ENCODE data around the gene AASDH. TPM values are rescaled to one million over a fixed set of nuclear protein-coding genes. Genes with fewer than 3 reads are reported as not detected.

Gene AASDH
- total RNA-seq, 2 donors from 2014 or later: 12.8 to 18.5 TPM

DNA sequence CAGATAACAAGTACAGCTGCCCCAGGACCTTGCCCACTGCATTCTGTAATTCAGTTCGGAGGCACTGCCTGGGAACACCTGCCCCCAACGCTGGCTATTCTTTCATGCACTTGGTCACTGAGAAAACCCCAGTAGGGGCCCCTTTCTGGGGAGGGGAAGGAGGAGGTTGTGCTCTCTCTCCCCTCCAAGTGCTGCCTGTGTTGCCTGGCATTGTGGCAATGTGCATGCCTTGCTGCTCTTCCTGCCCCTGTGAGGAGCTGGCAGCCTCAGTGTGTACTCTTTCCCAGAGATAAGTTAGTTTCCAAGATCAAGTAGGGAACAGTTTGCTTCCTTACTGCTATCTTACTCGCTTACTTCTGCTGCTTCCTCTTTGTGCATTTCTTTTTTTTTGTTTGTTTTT lies 90.8 kb downstream of the AASDH start:
- 37% methylated on average over 3 of the region's 3 CpGs for WGBS
- no peak overlapping the region for H3K4me3 ChIP-seq
- intact Hi-C loops (cut with DNase I): no loop called here
- H3K36me3 ChIP-seq: no peaks in the 10 kb centered on the region
- TF ChIP-seq POLR2AphosphoS5 (IDR thresholded peaks at IDR 0.05) (no peak), POLR2A (IDR thresholded peaks at IDR 0.05) (no peak)
- TF ChIP-seq, protein P1, sequence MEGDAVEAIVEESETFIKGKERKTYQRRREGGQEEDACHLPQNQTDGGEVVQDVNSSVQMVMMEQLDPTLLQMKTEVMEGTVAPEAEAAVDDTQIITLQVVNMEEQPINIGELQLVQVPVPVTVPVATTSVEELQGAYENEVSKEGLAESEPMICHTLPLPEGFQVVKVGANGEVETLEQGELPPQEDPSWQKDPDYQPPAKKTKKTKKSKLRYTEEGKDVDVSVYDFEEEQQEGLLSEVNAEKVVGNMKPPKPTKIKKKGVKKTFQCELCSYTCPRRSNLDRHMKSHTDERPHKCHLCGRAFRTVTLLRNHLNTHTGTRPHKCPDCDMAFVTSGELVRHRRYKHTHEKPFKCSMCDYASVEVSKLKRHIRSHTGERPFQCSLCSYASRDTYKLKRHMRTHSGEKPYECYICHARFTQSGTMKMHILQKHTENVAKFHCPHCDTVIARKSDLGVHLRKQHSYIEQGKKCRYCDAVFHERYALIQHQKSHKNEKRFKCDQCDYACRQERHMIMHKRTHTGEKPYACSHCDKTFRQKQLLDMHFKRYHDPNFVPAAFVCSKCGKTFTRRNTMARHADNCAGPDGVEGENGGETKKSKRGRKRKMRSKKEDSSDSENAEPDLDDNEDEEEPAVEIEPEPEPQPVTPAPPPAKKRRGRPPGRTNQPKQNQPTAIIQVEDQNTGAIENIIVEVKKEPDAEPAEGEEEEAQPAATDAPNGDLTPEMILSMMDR (IDR thresholded peaks at IDR 0.05): no peak
- H3K9me3 ChIP-seq: no peaks in the 10 kb centered on the region
- no peak for DNase-seq (ENCODE audit: low spot score)
- H3K4me1 ChIP-seq (replicated peaks): no peaks in the 10 kb centered on the region
- no peaks in the 10 kb centered on the region for H3K27me3 ChIP-seq (replicated peaks; ENCODE audit: insufficient read depth)
- H3K27ac ChIP-seq: no peak overlapping the region

DNA sequence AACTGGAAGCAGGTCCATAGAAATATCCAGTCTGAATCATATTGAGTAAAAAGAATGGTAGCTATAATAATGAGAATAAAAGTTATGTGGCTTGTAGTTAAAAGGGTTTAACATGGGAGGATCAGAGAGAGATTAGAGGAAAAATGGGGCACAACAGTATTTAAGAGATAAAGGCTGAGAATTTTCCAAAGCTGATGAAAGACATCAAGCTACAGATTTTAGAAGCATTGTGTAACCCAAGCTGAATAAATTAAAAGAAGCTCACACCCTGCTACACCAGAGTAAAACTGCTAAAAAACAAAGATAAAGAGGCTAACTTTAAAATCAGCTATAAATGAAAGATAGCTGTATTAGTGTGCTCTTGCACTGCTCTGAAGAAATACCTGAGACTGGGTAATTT lies 94.2 kb downstream of the AASDH start:
- DNase-seq (ENCODE audit: low spot score): no peak
- Histone ChIP-seq H3K4me3 (no peak overlapping the region), H3K9me3 (no peaks in the 10 kb centered on the region), H3K36me3 (no peaks in the 10 kb centered on the region), H3K27ac (no peak overlapping the region), H3K27me3 (replicated peaks; ENCODE audit: insufficient read depth) (no peaks in the 10 kb centered on the region), H3K4me1 (replicated peaks) (no peaks in the 10 kb centered on the region)
- TF ChIP-seq, protein P1 (IDR thresholded peaks at IDR 0.05): no peak
- no peak for TF ChIP-seq POLR2A (IDR thresholded peaks at IDR 0.05)
- no peak for TF ChIP-seq POLR2AphosphoS5 (IDR thresholded peaks at IDR 0.05)
- intact Hi-C loops (cut with DNase I): no loop called here

DNA sequence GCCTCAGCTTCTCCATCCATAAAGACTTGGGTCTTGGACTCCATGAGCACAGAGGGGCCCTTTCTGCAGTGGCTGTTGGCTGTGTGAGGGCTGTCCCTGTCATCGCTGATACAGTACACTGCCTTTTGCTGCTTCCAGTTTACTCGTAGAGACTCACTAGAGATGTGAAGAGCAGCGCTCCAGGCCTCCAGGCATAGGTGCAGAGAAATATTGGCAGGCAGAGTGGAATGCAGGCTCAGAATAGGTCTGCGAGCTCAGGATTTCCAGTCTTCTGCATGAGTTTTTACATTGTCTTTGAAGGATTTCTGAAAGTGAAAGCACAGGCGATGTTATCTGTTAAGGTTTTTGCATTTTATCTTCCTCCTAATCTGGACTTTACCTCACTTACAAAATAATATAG lies 97.4 kb downstream of the AASDH start:
- 41% methylated on average over 5 of the region's 5 CpGs for WGBS
- Histone ChIP-seq H3K9me3 (no peaks in the 10 kb centered on the region), H3K36me3 (no peaks in the 10 kb centered on the region), H3K4me1 (replicated peaks) (no peaks in the 10 kb centered on the region), H3K27ac (no peak overlapping the region), H3K4me3 (no peak overlapping the region), H3K27me3 (replicated peaks; ENCODE audit: insufficient read depth) (no peaks in the 10 kb centered on the region)
- intact Hi-C loops (cut with DNase I): no loop called here
- no peak for DNase-seq (ENCODE audit: low spot score)
- no peak for TF ChIP-seq POLR2A (IDR thresholded peaks at IDR 0.05)
- TF ChIP-seq POLR2AphosphoS5 (IDR thresholded peaks at IDR 0.05): no peak
- TF ChIP-seq, protein P1 (IDR thresholded peaks at IDR 0.05): no peak

DNA sequence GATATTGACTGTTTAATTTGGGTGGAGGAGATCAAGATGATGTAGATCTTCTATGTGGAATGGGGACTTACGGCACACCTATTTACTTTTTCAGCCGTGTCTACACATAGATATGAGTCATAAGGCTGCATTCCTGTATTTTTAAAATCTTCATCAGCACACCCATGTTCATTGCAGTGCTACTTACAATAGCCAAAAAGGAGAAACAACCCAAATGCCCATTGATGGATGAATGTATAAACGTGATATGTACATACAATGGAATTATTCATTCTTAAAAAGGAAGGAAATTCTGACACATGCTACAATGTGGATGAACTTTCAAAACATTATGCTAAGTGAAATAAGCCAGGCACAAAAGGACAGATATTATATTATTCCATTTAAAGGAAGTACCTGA lies 98.6 kb downstream of the AASDH start:
- 70% methylated on average over 3 of the region's 3 CpGs for WGBS

More for the DNA sequence above, 98.6 kb downstream of the AASDH start:
- H3K4me3 ChIP-seq: no peak overlapping the region
- H3K9me3 ChIP-seq: no peaks in the 10 kb centered on the region
- no peak for DNase-seq (ENCODE audit: low spot score)
- TF ChIP-seq POLR2AphosphoS5 (IDR thresholded peaks at IDR 0.05): no peak
- TF ChIP-seq POLR2A (IDR thresholded peaks at IDR 0.05): no peak
- TF ChIP-seq, protein P1 (IDR thresholded peaks at IDR 0.05): no peak
- H3K27me3 ChIP-seq (replicated peaks; ENCODE audit: insufficient read depth): no peaks in the 10 kb centered on the region
- intact Hi-C loops (cut with DNase I): no loop called here
- no peaks in the 10 kb centered on the region for H3K4me1 ChIP-seq (replicated peaks)
- no peak overlapping the region for H3K27ac ChIP-seq
- H3K36me3 ChIP-seq: no peaks in the 10 kb centered on the region

Small RNA genes lying within 50 kb of the gene (small RNA-seq; reads per million reads assigned to genes)
- 0 reads per million in 2 donors for gene RNU6-197P

Other genes starting within 250 kb of the AASDH start
- 10 to 100 TPM in 1 of 2 donors, 1 to 10 TPM in 1; 7.0 to 12.2 TPM for gene PPAT, start 48.1 kb upstream of the AASDH start, total RNA-seq
- 10 to 100 TPM; 33.2 to 43.3 TPM for gene PAICS, start 48.8 kb upstream of the AASDH start, total RNA-seq
- gene SRP72, start 80.1 kb upstream of the AASDH start, total RNA-seq: 10 to 100 TPM; 41.4 to 46.9 TPM
- gene ARL9, start 118.3 kb upstream of the AASDH start, total RNA-seq: under 1 TPM; 0.18 to 0.68 TPM

Measured in prostate gland (tissue), 2 donors.